Fibroblast of upper back skin (primary cell): ENCODE data around the gene CTSZ.

Experiments used
- DNase-seq: peaks from one replicate; pipeline ENCODE4 v3.0.0-alpha.2; 2013

CTSZ gene

DNA sequence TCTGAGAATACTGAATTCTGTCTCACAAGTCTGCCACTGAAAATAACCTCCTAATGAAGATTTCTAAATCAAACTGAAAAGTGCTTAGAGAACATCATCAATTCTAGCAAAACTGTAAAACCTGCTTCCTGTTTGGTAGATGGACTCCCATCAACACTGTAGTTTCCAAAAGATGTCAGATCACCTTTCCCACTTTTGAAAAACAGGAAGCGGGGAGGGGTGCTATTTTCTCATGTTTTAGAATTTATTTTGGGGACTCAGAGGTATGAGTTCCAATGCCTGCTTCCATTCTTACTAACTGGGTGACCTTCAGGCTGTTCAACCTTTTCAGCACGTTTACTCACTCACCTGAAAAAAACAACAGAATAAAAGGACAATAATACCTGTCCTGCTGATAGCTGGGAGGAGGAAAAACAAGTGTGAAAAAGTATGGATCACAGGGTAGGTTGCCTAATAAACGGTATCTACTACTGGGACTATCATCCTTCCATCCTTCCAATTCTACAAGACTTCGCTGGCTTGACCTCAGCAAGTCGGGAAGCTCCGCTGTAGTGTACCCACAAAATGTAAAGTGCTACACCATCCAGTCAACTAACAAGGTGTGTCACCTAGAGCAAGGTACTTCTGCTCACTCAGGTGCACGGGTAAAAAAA is 24.0 kb upstream of the CTSZ start:
- no peak for DNase-seq

DNA sequence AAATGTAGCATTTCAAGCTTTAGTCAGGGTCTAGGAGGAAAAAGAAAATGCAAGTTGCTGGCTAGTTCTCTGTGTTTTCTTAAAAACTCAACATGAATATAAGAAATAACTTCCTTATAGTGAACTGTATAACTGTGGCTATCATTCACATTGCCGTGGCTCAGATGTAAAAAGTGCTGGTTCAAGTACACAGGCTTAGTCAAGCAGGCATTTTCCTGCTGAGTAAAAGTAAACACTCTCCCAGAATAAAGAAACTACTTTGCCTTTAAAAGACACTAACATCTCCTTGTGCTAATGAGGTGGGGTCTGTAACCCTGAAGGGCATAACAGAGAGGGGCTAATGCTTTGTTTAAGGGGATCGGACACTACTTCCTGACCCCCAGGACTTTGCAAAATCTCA is 21.8 kb upstream of the CTSZ start:
- DNase-seq = no peak

DNA sequence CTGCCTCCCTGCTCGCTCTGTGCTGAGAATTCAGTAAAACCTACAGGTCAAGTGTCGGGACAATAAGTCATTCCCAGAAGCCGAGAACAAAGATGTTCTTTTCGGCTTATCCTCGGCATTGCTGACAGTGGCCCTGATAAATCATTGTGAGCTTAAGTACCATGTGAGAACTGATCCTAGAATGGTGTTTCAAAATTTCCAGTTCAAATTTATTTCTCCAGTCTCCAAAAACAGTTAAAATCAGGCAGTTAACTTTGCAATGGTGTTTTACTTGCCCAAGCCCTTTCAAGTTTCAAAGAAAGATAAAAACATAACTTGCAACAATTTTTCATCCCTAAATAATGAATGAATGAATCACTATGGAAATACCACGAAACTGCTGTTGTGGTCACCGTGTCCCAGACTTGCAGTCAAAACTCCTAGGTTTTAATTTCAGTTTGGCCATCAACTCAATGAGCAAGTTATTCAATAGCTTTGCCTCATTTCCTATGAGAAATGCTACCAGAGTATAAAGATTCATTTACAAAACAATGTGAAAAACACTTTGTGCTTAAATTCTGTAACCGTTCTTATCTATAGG is 20.8 kb upstream of the CTSZ start:
- peak; percentile 72 for DNase-seq

DNA sequence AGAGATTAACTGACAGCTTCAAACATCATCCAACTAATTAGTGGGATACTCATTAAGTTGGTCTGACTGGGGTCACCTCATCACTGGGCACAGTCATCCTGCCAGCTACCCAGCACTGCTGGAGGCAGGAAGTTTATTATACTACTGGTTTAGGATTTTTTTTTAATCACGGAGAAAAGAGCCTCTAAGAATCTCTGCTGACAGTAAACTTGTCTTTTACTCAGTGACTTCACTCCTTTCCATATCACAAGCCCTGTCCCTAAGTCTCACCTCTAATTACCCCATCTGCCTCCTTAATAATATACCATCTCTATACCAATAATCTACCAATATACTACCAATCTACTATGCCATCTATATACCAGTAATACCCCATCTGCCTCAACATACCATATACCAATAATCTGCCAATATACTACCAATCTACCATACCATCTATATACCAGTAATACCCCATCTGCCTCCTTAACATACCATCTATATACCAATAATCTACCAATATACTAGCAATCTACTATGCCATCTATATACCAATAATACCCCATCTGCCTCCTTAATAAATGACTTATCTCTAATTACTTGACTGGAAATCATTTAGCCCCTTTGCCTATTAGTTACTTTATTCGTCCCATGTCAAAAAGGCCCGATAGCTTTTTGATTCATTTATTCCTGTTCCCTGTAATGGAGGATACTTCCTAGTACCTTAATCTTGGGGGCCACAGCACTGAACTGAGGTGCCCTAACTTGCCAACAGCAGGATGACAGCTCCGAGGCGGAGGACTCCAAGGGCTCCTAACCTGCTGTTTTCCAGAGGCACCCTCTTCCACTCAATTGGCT is 20.1 kb upstream of the CTSZ start:
- no peak for DNase-seq

- DNase-seq = no peak
These were observed 18.5 kb upstream of the CTSZ start for GRCh38 chr20:59025511-59025910.

GRCh38 chr20:59025086-59025485 is 18.0 kb upstream of the CTSZ start:
- DNase-seq = no peak

- DNase-seq = no peak
These were observed 17.1 kb upstream of the CTSZ start for GRCh38 chr20:59024111-59024530.

- DNase-seq = no peak
These were observed 16.6 kb upstream of the CTSZ start for GRCh38 chr20:59023616-59024015.

DNA sequence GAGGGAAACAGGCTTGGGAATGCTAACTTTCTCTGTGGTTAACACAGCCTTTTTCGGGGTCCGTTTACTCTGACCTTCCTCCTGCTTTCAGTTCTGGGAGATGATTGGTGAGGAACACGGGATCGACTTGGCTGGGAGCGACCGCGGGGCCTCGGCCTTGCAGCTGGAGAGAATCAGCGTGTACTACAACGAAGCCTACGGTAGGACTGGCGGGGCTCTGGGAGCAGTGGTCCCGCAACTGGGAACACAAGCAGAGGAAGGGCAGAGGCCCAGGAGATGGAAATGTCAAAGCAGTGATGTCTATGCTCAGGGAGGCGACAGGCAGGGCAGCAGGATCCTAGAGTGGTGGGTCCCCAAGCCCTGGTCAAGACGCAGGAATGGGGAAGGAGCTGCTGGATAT is 15.7 kb upstream of the CTSZ start:
- no peak for DNase-seq

- peak; percentile 53 for DNase-seq
These were observed 14.0 kb upstream of the CTSZ start for GRCh38 chr20:59020938-59021551.

- DNase-seq = no peak
These were observed 12.2 kb upstream of the CTSZ start, which contains the start of gene TUBB1 for GRCh38 chr20:59019217-59019616. Gene TUBB1, plus strand, starts transcription at chr20:59019429. Its CDS starts 94 bp downstream, at chr20:59019523.

GRCh38 chr20:59018817-59019216 is 11.8 kb upstream of the CTSZ start:
- DNase-seq = no peak

GRCh38 chr20:59017493-59018231 is 10.6 kb upstream of the CTSZ start:
- DNase-seq = no peak

DNA sequence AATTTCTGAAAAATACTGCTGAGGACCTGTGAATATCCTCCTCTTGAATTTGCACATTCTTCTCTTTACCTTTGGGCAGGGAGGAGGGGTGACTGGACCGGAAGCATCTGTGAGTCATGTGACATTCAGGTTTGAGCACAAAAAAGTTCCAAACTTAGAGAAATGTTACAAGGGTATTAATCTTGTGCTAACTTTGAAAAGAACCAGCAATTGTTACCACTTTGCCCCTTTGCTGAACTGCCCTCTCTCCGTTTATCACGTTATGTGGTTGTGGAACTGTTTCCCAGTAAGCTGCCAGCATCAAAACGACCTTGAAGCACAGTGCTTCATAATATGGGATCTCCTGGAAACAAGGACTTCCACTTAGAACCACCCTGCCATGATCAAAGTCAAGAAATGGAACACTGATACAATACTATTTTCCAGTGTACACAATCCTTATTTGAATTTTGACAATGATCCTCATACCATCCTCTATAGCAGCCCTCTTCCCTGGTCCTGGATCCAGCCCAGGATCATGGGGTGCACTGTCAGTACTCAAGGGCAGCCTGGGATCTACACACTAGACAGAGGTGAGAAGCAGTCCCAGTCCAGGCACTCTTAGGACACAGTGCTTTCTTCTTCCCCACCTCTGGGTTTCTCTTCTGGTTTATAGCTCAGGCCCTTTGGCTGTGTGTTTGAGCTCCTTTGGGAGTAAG is 9.9 kb upstream of the CTSZ start:
- no peak for DNase-seq

- no peak for DNase-seq
These were observed 9.0 kb upstream of the CTSZ start for GRCh38 chr20:59015812-59016711.

GRCh38 chr20:59015411-59015810 is 8.4 kb upstream of the CTSZ start:
- no peak for DNase-seq

DNA sequence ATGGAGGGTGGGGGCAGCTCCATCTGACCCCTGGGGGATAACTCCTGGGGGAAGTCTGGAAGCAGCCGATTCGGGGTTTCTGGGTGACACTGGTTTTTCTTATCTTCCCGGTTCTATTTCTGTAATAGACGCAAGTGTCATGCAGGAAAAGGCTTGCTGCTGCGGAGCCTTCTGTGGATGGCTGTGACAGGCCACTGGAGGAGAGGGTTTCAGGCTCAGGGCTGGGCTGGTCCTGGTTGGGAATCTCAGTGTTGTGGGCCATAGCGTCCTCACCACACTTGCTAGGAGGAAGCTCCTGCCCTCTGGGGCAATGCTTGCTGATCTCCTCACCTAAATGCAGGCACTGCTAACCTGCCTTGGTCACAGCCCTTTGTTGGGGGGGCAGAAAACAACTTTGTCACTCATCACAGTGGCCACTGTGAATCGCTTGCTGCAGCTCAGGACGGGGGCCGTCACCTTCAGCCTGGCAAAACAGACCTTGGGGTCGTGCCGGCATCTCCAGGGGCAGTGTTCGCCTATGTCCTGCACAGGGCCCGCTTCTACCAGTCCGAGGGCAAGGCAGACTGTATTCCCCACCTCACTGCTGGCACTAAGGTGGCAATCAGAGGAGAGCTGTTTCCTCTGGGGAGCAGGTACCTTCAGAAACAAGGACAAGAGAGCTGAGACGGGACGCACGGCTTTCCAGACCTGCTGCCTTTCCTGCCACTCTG is 7.8 kb upstream of the CTSZ start:
- no peak for DNase-seq

DNA sequence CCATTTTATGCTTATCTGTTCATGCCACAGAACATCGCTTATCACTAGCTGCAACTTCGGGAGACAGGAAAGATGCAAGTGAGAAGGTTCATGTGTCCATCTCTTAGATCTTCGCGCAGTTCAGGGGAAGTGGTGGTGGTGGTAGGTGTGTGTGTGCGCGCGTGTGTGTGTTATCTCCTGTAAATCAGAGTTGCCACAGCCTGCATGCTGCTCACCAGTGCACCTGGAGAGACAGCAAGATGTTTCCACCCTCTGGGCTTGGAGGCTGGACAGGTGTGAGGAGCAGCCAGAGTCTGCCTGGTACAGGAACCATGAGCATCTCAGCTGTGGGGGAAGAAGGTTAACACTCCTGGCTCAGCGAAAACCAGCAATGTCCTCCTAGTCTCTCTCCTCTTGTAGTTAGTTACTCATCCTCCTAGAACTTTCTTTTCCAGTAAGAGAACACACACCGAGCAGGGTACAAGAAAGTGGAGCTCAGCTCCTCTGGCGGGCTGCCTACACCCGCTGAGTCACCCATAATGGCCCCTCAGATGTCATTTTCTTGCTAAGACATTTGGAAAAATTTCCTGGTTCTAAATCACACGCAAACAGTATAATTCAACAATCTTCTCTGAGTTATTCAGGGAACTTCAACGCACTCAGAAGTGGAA is 7.0 kb upstream of the CTSZ start:
- DNase-seq = no peak

GRCh38 chr20:59013031-59013951 is 6.2 kb upstream of the CTSZ start:
- no peak for DNase-seq
